DMS 273 (cell line): ENCODE results near the gene HSBP1L1.
"Not testable (repeated sequence)": the region's sequence is repeated elsewhere in the genome, so short reads cannot be mapped to it uniquely, and the experiment has no call there.

ENCODE experiments used
- DNase-seq: peaks from one replicate; lab custom pipeline; 2025; ENCODE audit not compliant: unreplicated experiment; lab: John Stamatoyannopoulos, UW

Gene HSBP1L1

GRCh38 chr18:79983253-79983652 lies 18.8 kb downstream of the HSBP1L1 start:
- DNase-seq, result no peak

DNA sequence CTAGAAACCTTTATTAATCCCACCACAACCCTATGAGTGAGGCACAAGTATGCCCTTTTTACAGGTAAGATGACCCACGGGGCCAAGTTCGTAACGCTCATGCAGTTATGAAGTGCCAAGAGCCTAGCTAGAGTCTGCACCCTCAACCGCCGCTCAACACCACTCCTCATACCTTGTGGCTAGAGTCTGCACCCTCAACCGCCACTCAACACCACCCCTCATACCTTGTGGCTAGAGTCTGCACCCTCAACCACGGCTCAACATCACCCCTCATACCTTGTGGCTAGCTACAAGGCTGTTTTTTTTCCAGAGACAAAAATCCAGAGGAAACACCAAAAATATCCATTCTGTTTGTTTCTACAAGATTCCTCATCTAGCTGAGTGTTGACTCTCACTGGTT lies 19.4 kb downstream of the HSBP1L1 start:
- DNase-seq, result no peak

- no peak for DNase-seq
These were observed 20.7 kb downstream of the HSBP1L1 start for GRCh38 chr18:79985172-79985571.

DNA sequence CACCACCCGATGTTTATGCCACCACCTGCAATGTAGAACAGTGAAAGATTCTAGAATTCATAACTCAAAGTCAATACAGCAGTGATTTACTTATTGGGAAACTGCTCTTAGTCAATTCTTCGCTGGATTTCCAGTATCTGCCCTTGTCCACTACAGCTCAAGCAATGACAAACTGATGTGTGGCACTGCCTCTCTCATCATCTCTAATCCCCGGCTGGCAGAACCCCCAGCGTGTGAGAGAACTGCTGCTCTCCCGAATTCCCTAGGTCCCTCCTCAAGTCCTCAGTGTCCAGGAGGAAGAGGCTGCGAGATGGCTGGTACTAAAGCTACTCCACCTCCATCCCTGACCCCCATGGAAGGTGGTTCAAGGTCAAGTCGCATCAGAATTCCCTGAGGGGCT lies 22.3 kb downstream of the HSBP1L1 start:
- peak; percentile 35 for DNase-seq

DNA sequence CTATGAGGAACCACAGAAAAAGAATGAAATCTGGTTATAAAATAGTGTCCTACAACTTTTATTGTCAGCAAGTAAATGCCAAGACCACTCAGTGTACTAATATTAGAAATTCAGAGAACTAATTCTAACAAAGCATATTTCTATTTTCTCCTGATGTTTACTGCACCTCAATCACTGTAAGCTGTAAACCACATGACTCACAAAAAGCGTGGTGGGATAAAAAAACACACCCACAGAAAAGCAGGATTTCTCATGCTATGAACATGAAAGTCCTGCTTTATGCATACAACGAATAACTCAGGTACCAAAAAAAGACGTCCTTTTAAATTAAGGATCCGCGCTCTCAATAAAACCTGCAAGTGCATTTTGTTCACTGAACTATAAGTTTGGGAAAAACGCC lies 23.1 kb downstream of the HSBP1L1 start:
- peak; percentile 42 for DNase-seq

GRCh38 chr18:79988071-79988450 lies 23.6 kb downstream of the HSBP1L1 start:
- DNase-seq, result peak; percentile 84

DNA sequence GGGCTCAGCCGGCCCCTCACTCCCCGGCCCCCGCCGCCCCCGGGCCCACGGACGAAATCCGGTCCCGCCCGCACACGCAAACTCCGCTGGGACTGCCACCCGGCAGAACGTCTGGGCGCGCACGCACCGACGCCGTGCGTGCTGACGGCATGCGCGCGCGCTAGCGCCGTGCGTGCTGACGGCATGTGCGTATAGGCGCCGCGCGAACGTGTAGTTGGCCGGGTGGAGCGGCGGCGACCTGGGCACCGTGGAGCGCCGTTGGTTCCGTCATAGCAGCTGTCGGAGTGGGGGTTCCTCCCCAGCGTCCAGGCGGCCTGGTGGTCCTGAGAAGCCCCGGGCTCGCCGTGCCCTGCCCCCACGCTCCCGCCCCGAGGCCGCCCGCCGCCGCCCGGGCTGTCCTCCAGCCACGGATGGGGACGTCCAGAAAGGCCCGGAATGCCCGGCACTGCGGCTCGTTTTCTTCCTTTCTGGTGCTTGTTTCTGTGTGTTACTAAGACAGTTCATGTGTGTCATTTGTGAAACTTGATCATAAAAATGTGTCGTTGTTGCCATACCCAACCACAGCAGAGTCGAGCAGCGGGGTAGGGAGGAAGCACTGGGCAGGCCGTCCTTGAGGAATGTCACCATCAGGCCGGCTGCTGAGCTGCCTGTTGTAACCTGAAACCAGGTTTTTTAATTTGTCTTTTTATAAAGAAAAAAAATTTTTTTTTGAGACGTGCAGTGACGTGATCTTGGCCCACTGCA lies 24.2 kb downstream of the HSBP1L1 start, which contains the start of gene TXNL4A:
TXNL4A (minus strand) TSS at position 113 of the 744 bp plus-strand sequence. CDS start 171 bp downstream, outside the sequence.
- DNase-seq, result peak; percentile 96

GRCh38 chr18:79989195-79989497 lies 24.7 kb downstream of the HSBP1L1 start:
- no peak for DNase-seq

DNA sequence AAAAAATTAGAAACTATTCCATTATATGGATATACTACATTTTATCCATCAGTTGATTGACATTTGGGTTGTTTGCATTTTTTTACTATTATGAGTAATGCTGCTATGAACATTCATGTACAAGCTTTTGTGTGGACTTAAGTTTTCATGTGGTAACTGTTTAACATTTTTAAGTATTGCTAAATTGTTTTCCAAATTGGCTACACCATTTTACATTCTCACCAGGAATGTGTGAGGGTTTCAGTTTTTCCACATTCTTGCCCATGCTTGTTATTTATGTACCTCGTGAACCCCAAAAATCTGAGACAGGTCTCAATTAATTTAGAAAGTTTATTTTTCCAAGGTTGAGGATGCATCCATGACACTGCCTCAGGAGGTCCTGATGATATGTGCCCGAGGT lies 27.1 kb downstream of the HSBP1L1 start:
- no peak for DNase-seq

- not testable (repeated sequence) for DNase-seq
These were observed 35.3 kb downstream of the HSBP1L1 start for GRCh38 chr18:79999701-80000100.

GRCh38 chr18:80000877-80001276 lies 36.4 kb downstream of the HSBP1L1 start:
- DNase-seq, result no peak

GRCh38 chr18:80002468-80002867 lies 38.0 kb downstream of the HSBP1L1 start:
- no peak for DNase-seq

DNA sequence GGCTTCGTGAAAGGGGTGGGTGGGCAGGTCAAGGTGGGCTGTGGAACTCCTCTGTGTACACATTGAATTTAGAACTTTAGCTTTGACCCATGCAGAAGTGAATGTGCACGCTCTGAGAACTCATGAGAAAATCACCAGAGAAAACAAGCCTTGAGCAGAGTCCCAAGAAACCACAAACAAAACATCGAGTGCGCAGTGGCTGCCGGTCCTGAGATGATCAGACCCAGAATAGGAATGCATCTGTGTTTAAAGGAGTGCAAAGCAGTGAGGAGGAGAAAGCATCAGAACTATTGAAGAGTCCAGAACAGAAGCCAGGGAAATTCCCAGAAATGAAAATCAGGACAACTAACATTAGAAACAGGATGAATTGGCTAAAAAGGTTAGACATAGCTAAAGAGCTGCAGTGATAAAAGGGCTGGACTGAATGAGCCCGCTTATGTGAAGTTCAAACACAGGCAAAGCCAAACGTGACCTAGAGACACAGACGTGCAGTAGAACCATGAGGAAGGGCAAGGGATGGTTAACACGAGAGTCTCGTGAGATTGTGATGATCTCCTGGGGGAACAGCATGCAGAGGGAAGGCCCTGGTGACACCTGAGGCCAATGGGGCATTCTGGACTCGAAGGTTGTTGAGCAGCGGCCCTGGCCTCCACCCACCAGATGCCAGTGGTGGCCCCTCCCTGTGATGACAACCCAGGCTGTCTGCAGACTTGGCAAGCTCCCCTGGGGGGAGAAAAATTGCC lies 40.3 kb downstream of the HSBP1L1 start:
- peak; percentile 26 for DNase-seq

DNA sequence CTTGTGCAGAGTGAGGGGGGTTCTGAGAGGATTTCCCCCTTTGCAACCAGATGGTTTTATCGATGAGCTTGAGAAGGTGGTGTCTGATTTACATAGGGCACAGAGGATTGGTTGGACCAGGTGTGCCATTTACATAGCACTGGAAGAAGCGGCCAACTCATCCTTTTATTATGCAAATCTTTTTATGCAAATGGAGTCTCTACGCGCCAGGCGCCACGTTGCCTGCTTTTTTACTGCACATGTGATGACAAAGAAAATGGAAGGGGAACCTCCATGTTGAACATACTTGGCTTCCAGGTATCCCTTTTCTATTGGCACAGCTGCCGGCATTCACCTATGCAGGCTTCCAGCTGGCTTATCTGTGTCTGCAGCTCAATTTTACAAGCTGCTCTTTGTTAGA lies 42.3 kb downstream of the HSBP1L1 start:
- DNase-seq, result no peak

- peak; percentile 74 for DNase-seq
These were observed 45.5 kb downstream of the HSBP1L1 start for GRCh38 chr18:80009661-80010550.

- peak; percentile 62 for DNase-seq
These were observed 46.1 kb downstream of the HSBP1L1 start for GRCh38 chr18:80010551-80010906.

DNA sequence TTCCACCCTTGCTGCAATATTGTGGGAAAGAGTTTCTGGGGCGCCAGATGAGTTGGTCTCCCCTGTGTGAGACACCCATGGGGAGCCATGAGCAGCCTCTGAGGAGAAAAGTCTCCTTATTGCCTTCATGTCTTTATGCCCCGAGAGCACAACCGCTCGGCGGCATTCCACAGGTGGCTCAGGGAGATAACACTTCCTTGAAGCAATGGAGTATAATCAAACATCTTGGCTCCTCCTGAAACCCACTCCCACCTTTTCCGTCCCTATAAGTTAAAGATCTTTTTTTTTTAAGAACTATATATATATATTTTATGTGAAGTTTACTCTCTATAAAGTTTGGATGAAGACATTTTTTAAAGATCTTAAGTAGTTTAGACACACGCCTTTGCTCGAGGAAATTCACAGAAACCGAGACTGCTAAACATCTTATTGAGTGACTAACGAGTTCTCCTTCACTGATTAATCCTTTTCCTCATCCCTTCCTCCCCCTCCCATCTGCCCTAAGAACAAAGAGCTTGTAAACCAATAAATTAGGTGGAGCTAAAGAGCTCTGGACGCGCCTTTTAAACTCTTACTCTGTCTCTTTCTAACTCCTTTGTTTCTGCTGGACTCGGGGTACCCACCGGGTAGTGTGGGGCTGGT lies 47.2 kb downstream of the HSBP1L1 start:
- not testable (repeated sequence) for DNase-seq

GRCh38 chr18:80012714-80013113 lies 48.3 kb downstream of the HSBP1L1 start:
- no peak for DNase-seq
